ENCODE measurements around the gene PRAMEF33.
"Not testable (repeated sequence)": the region's sequence is repeated elsewhere in the genome, so short reads cannot be mapped to it uniquely, and the experiment has no call there.

DNA sequence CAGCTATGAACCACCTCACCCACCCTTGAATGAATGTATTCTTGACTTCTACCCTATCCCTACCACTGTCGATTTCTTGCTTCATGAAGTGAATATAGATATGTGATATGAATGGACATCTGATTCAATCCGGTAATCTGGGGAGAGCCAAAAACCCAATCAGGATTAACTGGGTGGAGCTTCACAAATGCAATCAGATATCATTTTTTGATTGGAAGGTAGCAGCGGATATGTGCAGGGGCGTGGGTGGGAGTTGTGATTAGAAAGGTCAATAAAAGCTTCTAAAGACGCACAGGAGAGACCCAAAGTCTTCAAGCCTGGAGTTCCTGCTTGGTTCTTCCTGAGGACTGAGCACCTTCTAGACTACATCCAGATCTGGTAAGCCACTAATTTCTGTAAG, 49.4 kb upstream of the PRAMEF33 start, which contains the start of gene PRAMEF5:
- TF ChIP-seq, protein P1, sequence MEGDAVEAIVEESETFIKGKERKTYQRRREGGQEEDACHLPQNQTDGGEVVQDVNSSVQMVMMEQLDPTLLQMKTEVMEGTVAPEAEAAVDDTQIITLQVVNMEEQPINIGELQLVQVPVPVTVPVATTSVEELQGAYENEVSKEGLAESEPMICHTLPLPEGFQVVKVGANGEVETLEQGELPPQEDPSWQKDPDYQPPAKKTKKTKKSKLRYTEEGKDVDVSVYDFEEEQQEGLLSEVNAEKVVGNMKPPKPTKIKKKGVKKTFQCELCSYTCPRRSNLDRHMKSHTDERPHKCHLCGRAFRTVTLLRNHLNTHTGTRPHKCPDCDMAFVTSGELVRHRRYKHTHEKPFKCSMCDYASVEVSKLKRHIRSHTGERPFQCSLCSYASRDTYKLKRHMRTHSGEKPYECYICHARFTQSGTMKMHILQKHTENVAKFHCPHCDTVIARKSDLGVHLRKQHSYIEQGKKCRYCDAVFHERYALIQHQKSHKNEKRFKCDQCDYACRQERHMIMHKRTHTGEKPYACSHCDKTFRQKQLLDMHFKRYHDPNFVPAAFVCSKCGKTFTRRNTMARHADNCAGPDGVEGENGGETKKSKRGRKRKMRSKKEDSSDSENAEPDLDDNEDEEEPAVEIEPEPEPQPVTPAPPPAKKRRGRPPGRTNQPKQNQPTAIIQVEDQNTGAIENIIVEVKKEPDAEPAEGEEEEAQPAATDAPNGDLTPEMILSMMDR (IDR thresholded peaks at IDR 0.05; ENCODE audit: low read depth, low read length): not testable (repeated sequence)
- TF ChIP-seq POLR2A (IDR thresholded peaks at IDR 0.05; ENCODE audit: extremely low read depth, insufficient read length); MYC (IDR thresholded peaks at IDR 0.05; ENCODE audit: low read depth, low read length): not testable (repeated sequence)
